Activated CD8-positive, alpha-beta T cell treated with anti-CD3 and anti-CD28 coated beads for 36 hours (primary cell): ENCODE results near the gene TMOD2. TPM values are rescaled to one million over a fixed set of nuclear protein-coding genes. Genes with fewer than 3 reads are reported as not detected.

Source experiments
- ATAC-seq: fragments of 200-7000 bp; cut with Tn5 transposase; one replicate; pipeline ENCODE4 v1.10.0; 2021; ENCODE audit warnings: mild to moderate bottlenecking, moderate library complexity
- CTCF ChIA-PET: fragments of 350-600 bp; sonication (Branson Sonifier 250); formaldehyde crosslinking; loops from one replicate; lab custom pipeline; 2021; ENCODE audit warnings: antibody characterized with exemption; lab: Charles Lee
- POLR2A ChIA-PET: fragments of 350-600 bp; sonication (Branson Sonifier 250); formaldehyde crosslinking; loops from one replicate; lab custom pipeline; 2021; ENCODE audit warnings: antibody characterized with exemption; lab: Charles Lee
- DNase-seq: peaks from one replicate; pipeline ENCODE4 v3.0.0-alpha.2; 2020
- H3K27ac Mint-ChIP-seq: one replicate; pipeline ENCODE4 v1.8.0; 2021; ENCODE audit warnings: mild to moderate bottlenecking, mixed read lengths
- H3K27me3 Mint-ChIP-seq: one replicate; pipeline ENCODE4 v1.8.0; 2021; ENCODE audit warnings: mixed read lengths
- H3K36me3 Mint-ChIP-seq: one replicate; pipeline ENCODE4 v1.8.0; 2021; ENCODE audit warnings: low read depth, mixed read lengths
- H3K4me1 Mint-ChIP-seq: one replicate; pipeline ENCODE4 v1.8.0; 2021; ENCODE audit warnings: low read depth, mixed read lengths
- H3K4me3 Mint-ChIP-seq: one replicate; pipeline ENCODE4 v1.8.0; 2021; ENCODE audit warnings: mild to moderate bottlenecking, moderate library complexity, mixed read lengths
- H3K9me3 Mint-ChIP-seq: one replicate; pipeline ENCODE4 v1.8.0; 2021; ENCODE audit warnings: mixed read lengths
- CTCF ChIP-seq: fragments of 200-600 bp; IDR thresholded peaks from one replicate; pipeline ENCODE4 v1.8.0; 2022; ENCODE audit warnings: antibody characterized with exemption, mild to moderate bottlenecking
- intact Hi-C: fragments of 100-400 bp; cut with micrococcal nuclease; formaldehyde crosslinking; loops from one replicate; pipeline ENCODE4 v1.10.0; 2022
- total RNA-seq, 2 experiments: library from RNA; stranded (reverse); gene quantifications; one replicate each; pipeline ENCODE4 v1.2.3, GENCODE V29; 2021

Gene TMOD2
- total RNA-seq, 2 experiments from 2014 or later = 4.8 to 7.0 TPM

GRCh38 chr15:51724673-51725072 is 26.7 kb upstream of the TMOD2 start:
- ATAC-seq = no peak
- H3K4me1 Mint-ChIP-seq = peaks cover 59% of the 10 kb centered on the region
- no peaks in the 10 kb centered on the region for H3K9me3 Mint-ChIP-seq
- no peak for TF ChIP-seq CTCF
- POLR2A ChIA-PET = interaction anchor here (1.6 kb wide), 1 partner anchor 12 kb away, joined by 6 read pairs; no protein-coding TSS in a partner anchor
- no peaks in the 10 kb centered on the region for H3K27me3 Mint-ChIP-seq
- CTCF ChIA-PET = interaction anchor here (0.6 kb wide), 1 partner anchor 52 kb away, joined by 3 read pairs; no protein-coding TSS in a partner anchor
- H3K4me3 Mint-ChIP-seq = no peak overlapping the region
- no peak for DNase-seq
- H3K27ac Mint-ChIP-seq = peak overlapping the region; percentile 34
- intact Hi-C loops = no loop called here
- H3K36me3 Mint-ChIP-seq = peaks cover 18% of the 10 kb centered on the region

- DNase-seq (peak; percentile 71), ATAC-seq (peak; percentile 89)
- CTCF ChIA-PET = interaction anchor here (1.3 to 2.8 kb wide), 2 partner anchors 50 to 76 kb away, joined by 5 to 11 read pairs; no protein-coding TSS in a partner anchor
- intact Hi-C loops = no loop called here
- no peak overlapping the region for H3K4me3 Mint-ChIP-seq
- peaks cover 2% of the 10 kb centered on the region for H3K9me3 Mint-ChIP-seq
- POLR2A ChIA-PET = interaction anchor here (1.1 kb wide), 2 partner anchors 11 to 13 kb away, joined by 3 to 6 read pairs; no protein-coding TSS in a partner anchor
- H3K4me1 Mint-ChIP-seq = peaks cover 67% of the 10 kb centered on the region
- peaks cover 13% of the 10 kb centered on the region for H3K36me3 Mint-ChIP-seq
- H3K27me3 Mint-ChIP-seq = no peaks in the 10 kb centered on the region
- TF ChIP-seq CTCF = no peak
- H3K27ac Mint-ChIP-seq = peak overlapping the region; percentile 45
These were observed 24.9 kb upstream of the TMOD2 start for GRCh38 chr15:51726302-51727073.

- TF ChIP-seq CTCF = no peak
- CTCF ChIA-PET = interaction anchor here (0.6 to 2.8 kb wide), 4 partner anchors 8 to 50 kb away, joined by 3 to 11 read pairs (median 3); partner anchors contain the start of gene LYSMD2
- no peaks in the 10 kb centered on the region for H3K27me3 Mint-ChIP-seq
- intact Hi-C loops = no loop called here
- no peak overlapping the region for H3K4me3 Mint-ChIP-seq
- peaks cover 2% of the 10 kb centered on the region for H3K9me3 Mint-ChIP-seq
- POLR2A ChIA-PET = no interaction called here
- H3K4me1 Mint-ChIP-seq = peaks cover 70% of the 10 kb centered on the region
- peak overlapping the region; percentile 29 for H3K27ac Mint-ChIP-seq
- DNase-seq (peak; percentile 52), ATAC-seq (peak; percentile 75)
- H3K36me3 Mint-ChIP-seq = peaks cover 7% of the 10 kb centered on the region
These were observed 24.1 kb upstream of the TMOD2 start for GRCh38 chr15:51727141-51727897.

- Mint-ChIP-seq H3K27me3 (no peaks in the 10 kb centered on the region), H3K4me1 (peaks cover 82% of the 10 kb centered on the region), H3K36me3 (peaks cover 18% of the 10 kb centered on the region), H3K9me3 (peaks cover 2% of the 10 kb centered on the region), H3K27ac (peak overlapping the region; percentile 89), H3K4me3 (peak overlapping the region; percentile 69)
- ChIA-PET POLR2A (interaction anchor here (0.6 to 1.9 kb wide), 2 partner anchors 10 to 109 kb away, joined by 3 to 4 read pairs; partner anchors contain the start of gene DMXL2), CTCF (interaction anchor here (0.8 to 9.0 kb wide), 9 partner anchors 10 to 156 kb away, joined by 3 to 92 read pairs (median 3); no protein-coding TSS in a partner anchor)
- ATAC-seq (peak; percentile 37), DNase-seq (peak; percentile 46)
- intact Hi-C loops = loop anchor here (5.0 kb wide), 1 partner anchor 44 kb away; no protein-coding TSS in a partner anchor
- TF ChIP-seq CTCF = no peak
These were observed 19.7 kb upstream of the TMOD2 start for GRCh38 chr15:51731549-51732267.
